Panc1 (cell line): ENCODE data around the gene TRPV6.

ENCODE experiments used
- CTCF ChIP-seq: fragments of 450-650 bp; IDR thresholded peaks from 2 replicates; pipeline ENCODE4 v1.5.1; 2017; ENCODE audit warnings: mild to moderate bottlenecking
- POLR2AphosphoS5 ChIP-seq: IDR thresholded peaks from 2 replicates; pipeline ENCODE4 v1.6.1; 2012; ENCODE audit warnings: mild to moderate bottlenecking, low read depth, low read length, moderate library complexity
- TCF7L2 ChIP-seq: IDR thresholded peaks from 2 replicates; pipeline ENCODE4 v1.6.1; 2011; ENCODE audit warnings: mild to moderate bottlenecking, low read depth, low read length, inconsistent platforms

- TF ChIP-seq CTCF (peak; percentile 90), POLR2AphosphoS5 (no peak), TCF7L2 (no peak)
Observed at GRCh38 chr7:142853739-142854371, 31.7 kb downstream of the TRPV6 start.
